Measurements from ENCODE around the gene ECT2L.

DNA sequence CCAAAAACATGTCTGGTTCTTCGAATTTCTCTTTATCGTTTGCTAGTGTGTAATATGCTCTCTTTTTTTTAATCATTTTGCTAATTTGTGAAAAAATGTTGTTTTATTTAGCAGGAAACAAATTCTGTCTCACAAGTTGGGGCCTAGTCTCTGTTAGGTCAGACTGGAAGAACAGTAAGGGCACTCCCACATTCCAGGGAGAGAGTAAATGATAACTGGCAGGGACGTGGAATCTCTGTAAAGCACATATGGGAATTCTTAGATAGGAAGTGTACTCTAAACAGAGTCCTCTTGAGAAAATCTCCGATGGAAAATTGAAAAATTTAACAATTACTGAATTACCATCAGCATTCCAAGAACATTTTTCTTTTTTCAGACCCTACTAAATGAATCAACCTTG lies 38.8 kb upstream of the ECT2L start:
- TF ChIP-seq POLR2A (IDR thresholded peaks at IDR 0.05) (no peak), POLR2AphosphoS5 (IDR thresholded peaks at IDR 0.05) (no peak), EP300 (IDR thresholded peaks at IDR 0.05) (no peak)
- TF ChIP-seq, protein P1, sequence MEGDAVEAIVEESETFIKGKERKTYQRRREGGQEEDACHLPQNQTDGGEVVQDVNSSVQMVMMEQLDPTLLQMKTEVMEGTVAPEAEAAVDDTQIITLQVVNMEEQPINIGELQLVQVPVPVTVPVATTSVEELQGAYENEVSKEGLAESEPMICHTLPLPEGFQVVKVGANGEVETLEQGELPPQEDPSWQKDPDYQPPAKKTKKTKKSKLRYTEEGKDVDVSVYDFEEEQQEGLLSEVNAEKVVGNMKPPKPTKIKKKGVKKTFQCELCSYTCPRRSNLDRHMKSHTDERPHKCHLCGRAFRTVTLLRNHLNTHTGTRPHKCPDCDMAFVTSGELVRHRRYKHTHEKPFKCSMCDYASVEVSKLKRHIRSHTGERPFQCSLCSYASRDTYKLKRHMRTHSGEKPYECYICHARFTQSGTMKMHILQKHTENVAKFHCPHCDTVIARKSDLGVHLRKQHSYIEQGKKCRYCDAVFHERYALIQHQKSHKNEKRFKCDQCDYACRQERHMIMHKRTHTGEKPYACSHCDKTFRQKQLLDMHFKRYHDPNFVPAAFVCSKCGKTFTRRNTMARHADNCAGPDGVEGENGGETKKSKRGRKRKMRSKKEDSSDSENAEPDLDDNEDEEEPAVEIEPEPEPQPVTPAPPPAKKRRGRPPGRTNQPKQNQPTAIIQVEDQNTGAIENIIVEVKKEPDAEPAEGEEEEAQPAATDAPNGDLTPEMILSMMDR (IDR thresholded peaks at IDR 0.05): no peak
